Nephron progenitor cell (in vitro differentiated cells): ENCODE data around the gene PIGC.

Experiments
- DNase-seq: peaks from one replicate; pipeline ENCODE4 v3.0.0; 2021
- H3K27ac Mint-ChIP-seq: 2 replicates; pipeline ENCODE4 v1.8.0; 2021; ENCODE audit warnings: mild to moderate bottlenecking, moderate library complexity, mixed read lengths
- H3K27me3 Mint-ChIP-seq: 2 replicates; pipeline ENCODE4 v1.8.0; 2021; ENCODE audit warnings: mild to moderate bottlenecking, low read depth, mixed read lengths; ENCODE audit not compliant: poor library complexity
- H3K36me3 Mint-ChIP-seq: 2 replicates; pipeline ENCODE4 v1.8.0; 2021; ENCODE audit warnings: low read depth, mixed read lengths
- H3K4me1 Mint-ChIP-seq: 2 replicates; pipeline ENCODE4 v1.8.0; 2021; ENCODE audit warnings: mixed read lengths
- H3K4me3 Mint-ChIP-seq: 2 replicates; pipeline ENCODE4 v1.8.0; 2021; ENCODE audit warnings: mild to moderate bottlenecking, moderate library complexity, mixed read lengths
- H3K9me3 Mint-ChIP-seq: 2 replicates; pipeline ENCODE4 v1.8.0; 2021; ENCODE audit warnings: mild to moderate bottlenecking, moderate library complexity, mixed read lengths
- CTCF ChIP-seq: fragments of 200-600 bp; sonication (generic); IDR thresholded peaks from 2 replicates; pipeline ENCODE4 v1.5.0; 2021; ENCODE audit warnings: antibody characterized with exemption

The PIGC gene

GRCh38 chr1:172486805-172487454, 43.1 kb upstream of the PIGC start:
- no peaks in the 10 kb centered on the region for H3K9me3 Mint-ChIP-seq
- DNase-seq: no peak
- no peak overlapping the region for H3K4me3 Mint-ChIP-seq
- peaks cover 16% of the 10 kb centered on the region for H3K4me1 Mint-ChIP-seq
- H3K27ac Mint-ChIP-seq: no peak overlapping the region
- TF ChIP-seq CTCF: no peak
- peaks cover 5% of the 10 kb centered on the region for H3K27me3 Mint-ChIP-seq
- H3K36me3 Mint-ChIP-seq: no peaks in the 10 kb centered on the region

- H3K36me3 Mint-ChIP-seq: no peaks in the 10 kb centered on the region
- H3K4me1 Mint-ChIP-seq: peaks cover 25% of the 10 kb centered on the region
- no peak overlapping the region for H3K4me3 Mint-ChIP-seq
- H3K27me3 Mint-ChIP-seq: peaks cover 5% of the 10 kb centered on the region
- TF ChIP-seq CTCF: no peak
- DNase-seq: no peak
- no peak overlapping the region for H3K27ac Mint-ChIP-seq
- no peaks in the 10 kb centered on the region for H3K9me3 Mint-ChIP-seq
These were observed 41.8 kb upstream of the PIGC start for GRCh38 chr1:172485626-172486025.

GRCh38 chr1:172484252-172484651, 40.4 kb upstream of the PIGC start:
- no peaks in the 10 kb centered on the region for H3K36me3 Mint-ChIP-seq
- H3K4me3 Mint-ChIP-seq: no peak overlapping the region
- no peaks in the 10 kb centered on the region for H3K9me3 Mint-ChIP-seq
- no peak overlapping the region for H3K27ac Mint-ChIP-seq
- H3K4me1 Mint-ChIP-seq: peaks cover 35% of the 10 kb centered on the region
- TF ChIP-seq CTCF: no peak
- H3K27me3 Mint-ChIP-seq: peaks cover 5% of the 10 kb centered on the region
- no peak for DNase-seq

GRCh38 chr1:172483448-172483847, 39.6 kb upstream of the PIGC start:
- Mint-ChIP-seq H3K27ac (no peak overlapping the region), H3K4me3 (no peak overlapping the region), H3K9me3 (no peaks in the 10 kb centered on the region), H3K4me1 (peaks cover 43% of the 10 kb centered on the region), H3K36me3 (no peaks in the 10 kb centered on the region), H3K27me3 (peaks cover 5% of the 10 kb centered on the region)
- TF ChIP-seq CTCF: no peak
- DNase-seq: no peak

GRCh38 chr1:172482044-172482443, 38.2 kb upstream of the PIGC start:
- DNase-seq: no peak
- no peaks in the 10 kb centered on the region for H3K9me3 Mint-ChIP-seq
- H3K36me3 Mint-ChIP-seq: no peaks in the 10 kb centered on the region
- peaks cover 3% of the 10 kb centered on the region for H3K27me3 Mint-ChIP-seq
- TF ChIP-seq CTCF: no peak
- peaks cover 46% of the 10 kb centered on the region for H3K4me1 Mint-ChIP-seq
- no peak overlapping the region for H3K4me3 Mint-ChIP-seq
- H3K27ac Mint-ChIP-seq: no peak overlapping the region

- Mint-ChIP-seq H3K36me3 (no peaks in the 10 kb centered on the region), H3K9me3 (no peaks in the 10 kb centered on the region), H3K27me3 (no peaks in the 10 kb centered on the region), H3K4me3 (no peak overlapping the region), H3K4me1 (peaks cover 48% of the 10 kb centered on the region), H3K27ac (no peak overlapping the region)
- no peak for TF ChIP-seq CTCF
- no peak for DNase-seq
These were observed 36.6 kb upstream of the PIGC start for GRCh38 chr1:172480431-172480830.
